GM12872 (cell line): Measurements from ENCODE around the gene ODC1.

Experiments
- CTCF ChIP-seq: IDR thresholded peaks from 3 replicates; pipeline ENCODE4 v1.5.1; 2011; ENCODE audit warnings: low read depth, mild to moderate bottlenecking, low read length, moderate library complexity; ENCODE audit not compliant: insufficient read depth

ODC1 gene

DNA sequence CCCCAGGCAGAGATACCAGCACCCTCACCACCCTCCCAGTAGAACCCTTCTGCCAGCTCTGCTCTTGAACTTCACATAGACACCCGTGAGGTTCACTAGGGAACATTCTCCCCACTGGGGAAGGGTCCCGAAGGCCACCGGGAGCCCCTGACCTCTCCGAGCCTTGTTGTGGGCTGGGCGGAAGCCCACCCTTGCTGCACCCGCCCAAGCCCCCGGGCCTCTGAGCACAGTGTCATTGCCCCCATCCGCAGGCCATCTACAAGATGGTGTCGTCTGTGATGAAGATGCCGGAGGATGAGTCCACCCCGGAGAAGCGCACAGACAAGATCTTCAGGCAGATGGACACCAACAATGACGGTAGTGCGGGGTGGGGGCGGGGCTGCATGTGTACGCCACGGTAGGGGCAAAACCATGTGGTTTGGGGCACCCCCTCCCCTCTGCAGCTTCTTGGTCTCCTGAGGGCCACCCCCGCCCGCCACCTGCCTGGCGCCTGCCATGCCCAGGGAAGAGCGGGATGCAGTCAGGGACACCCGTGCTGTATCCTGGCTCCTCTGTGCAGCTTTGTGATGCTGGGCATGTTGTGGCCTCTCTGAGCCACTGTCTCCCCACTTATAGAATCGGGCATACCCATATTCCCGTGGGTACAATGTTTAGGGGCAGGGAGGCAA, 25.3 kb downstream of the ODC1 start:
- TF ChIP-seq CTCF: no peak

DNA sequence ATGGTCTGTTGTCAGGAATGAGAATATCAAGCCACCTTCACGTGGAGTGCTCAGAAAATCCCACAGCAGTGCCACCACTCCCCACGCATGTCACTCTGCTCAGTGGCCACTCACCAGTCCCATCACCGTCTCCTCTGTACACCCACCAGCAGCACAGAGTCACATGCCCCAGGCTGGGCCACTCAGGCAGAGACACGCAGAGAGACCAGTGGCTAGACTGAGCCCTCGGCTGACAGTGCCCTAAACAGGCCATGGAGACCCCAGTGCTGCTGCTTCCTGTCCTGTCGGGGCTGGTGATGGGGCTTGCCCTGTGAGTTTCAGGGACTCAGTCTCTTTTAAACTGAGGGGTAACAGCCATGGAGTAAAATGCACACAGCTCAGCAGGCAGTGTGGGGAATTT, 25.9 kb downstream of the ODC1 start:
- no peak for TF ChIP-seq CTCF

DNA sequence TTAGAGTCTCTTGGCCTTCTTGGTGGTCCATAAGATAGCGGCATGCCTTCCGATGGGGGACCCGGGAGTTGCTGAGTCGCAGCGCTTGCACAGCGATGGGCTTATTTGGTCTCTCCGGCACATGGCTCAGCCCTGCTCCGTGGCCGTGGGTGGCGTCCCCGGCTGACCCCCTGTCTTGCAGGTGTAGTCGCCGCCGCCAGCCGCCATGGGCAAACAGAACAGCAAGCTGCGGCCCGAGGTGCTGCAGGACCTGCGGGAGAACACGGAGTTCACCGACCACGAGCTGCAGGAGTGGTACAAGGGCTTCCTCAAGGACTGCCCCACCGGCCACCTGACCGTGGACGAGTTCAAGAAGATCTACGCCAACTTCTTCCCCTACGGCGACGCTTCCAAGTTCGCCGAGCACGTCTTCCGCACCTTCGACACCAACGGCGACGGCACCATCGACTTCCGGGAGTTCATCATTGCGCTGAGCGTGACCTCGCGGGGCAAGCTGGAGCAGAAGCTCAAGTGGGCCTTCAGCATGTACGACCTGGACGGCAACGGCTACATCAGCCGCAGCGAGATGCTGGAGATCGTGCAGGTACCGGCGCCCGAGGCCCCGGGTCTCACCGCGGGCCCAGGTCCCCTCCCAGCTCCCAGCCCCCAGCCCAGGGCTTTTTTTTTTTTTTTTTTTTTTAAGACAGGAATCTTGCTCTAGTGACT, 28.4 kb downstream of the ODC1 start:
- TF ChIP-seq CTCF: no peak

DNA sequence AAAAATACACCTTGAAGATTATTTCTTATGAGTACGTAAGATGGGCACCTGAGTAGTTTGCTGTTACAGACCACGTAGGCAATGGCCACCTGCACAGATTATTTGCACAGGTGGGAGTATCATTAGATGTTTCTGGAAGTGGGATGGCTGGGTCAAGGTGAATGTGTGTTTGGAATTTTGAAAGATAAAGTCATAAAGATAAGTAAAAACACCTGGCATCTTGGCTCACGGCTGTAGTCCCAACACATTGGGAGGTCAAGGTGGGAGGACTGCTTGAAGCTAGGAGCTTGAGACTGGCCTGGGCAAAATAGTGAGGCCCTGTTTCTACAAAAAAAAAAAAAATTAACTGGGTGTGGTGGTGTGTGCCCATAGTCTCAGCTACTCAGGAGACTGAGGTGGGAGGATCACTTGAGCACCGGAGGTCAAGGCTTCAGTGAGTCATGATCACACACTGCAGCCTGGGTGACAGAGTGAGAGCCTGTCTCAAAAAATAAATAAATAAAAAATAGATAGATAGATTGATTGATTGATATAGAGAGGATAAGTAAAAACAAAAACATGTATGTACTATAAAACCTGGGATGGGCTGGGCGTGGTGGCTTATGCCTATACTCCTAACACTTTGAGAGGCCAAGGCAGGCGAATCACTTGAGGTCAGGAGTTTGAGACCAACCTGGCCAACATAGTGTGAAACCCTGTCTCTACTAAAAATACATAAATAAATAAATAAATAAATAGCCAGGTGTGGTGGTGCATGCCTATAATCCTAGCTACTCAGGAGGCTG, 30.4 kb downstream of the ODC1 start:
- TF ChIP-seq CTCF: no peak

DNA sequence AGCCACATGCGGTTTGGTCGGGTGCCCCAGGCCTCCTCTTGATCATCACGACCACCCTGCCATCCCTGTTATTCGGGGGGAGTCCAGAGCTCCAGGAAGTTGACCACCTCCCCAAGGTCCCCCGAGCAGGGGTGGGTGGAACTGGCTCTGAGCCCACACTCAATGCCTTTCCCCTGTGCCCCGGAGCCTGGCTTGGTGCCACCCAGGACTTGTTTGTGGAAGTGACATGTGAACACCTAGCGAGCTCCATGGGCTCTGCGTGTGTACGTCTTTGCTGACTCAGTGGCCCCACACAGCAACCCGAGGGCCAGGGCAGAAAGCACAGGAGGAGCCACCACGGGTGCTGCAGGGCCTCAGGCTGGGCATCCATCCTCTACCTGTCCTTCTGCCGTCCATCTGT, 32.5 kb downstream of the ODC1 start:
- TF ChIP-seq CTCF: no peak

GRCh38 chr2:10415048-10415447, 33.1 kb downstream of the ODC1 start:
- TF ChIP-seq CTCF: no peak

DNA sequence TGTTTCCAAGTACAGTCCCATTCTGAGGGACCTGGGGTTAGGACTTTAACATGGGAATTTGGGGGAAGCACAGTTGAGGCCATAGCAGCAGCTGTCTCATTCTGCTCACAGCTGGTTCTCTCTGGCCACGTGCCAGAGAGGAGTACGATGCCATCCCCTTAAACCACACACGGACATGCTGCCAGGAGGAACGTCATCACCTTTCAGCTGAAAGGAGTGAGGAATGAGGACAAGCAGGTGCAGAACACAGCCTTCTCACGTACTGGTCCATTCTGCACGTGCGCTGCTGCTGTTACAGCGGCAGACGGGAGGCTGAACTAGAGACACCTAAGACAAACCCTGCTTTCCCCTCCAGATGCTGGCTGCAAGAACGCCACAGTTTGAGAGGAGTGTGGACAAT, 33.5 kb downstream of the ODC1 start:
- no peak for TF ChIP-seq CTCF
